H9 (cell line): ENCODE results near the gene BACH2. TPM values are rescaled to one million over a fixed set of nuclear protein-coding genes. Genes with fewer than 3 reads are reported as not detected.

Source experiments
- DNase-seq: peaks from one replicate; pipeline ENCODE4 v3.0.0-alpha.2; 2017
- H2AFZ ChIP-seq: one replicate; pipeline ENCODE4 v1.6.1; 2013; ENCODE audit warnings: mild to moderate bottlenecking, low read length, control low read depth, moderate library complexity
- H2AK5ac ChIP-seq: 2 replicates; pipeline ENCODE4 v1.6.1; 2013; ENCODE audit warnings: low read length, control low read depth, mixed read lengths; ENCODE audit not compliant: insufficient read length
- H2BK120ac ChIP-seq: one replicate; pipeline ENCODE4 v1.6.1; 2013; ENCODE audit warnings: low read depth, mild to moderate bottlenecking, low read length, control low read depth, inconsistent platforms; ENCODE audit not compliant: poor library complexity, severe bottlenecking
- H2BK12ac ChIP-seq: 2 replicates; pipeline ENCODE4 v1.6.1; 2013; ENCODE audit warnings: low read length, control low read depth, mixed read lengths, low read depth; ENCODE audit not compliant: insufficient read length
- H2BK15ac ChIP-seq: 2 replicates; pipeline ENCODE4 v1.6.1; 2013; ENCODE audit warnings: low read depth, low read length, control low read depth
- H2BK20ac ChIP-seq: one replicate; pipeline ENCODE4 v1.6.1; 2013; ENCODE audit warnings: low read depth, mild to moderate bottlenecking, low read length, control low read depth, inconsistent platforms; ENCODE audit not compliant: poor library complexity, severe bottlenecking
- H2BK5ac ChIP-seq: 2 replicates; pipeline ENCODE4 v1.6.1; 2013; ENCODE audit warnings: low read length, control low read depth, mixed read lengths; ENCODE audit not compliant: insufficient read length
- H3K14ac ChIP-seq: 2 replicates; pipeline ENCODE4 v1.6.1; 2013; ENCODE audit warnings: low read length, control low read depth; ENCODE audit not compliant: insufficient read depth
- H3K18ac ChIP-seq: 2 replicates; pipeline ENCODE4 v1.6.1; 2013; ENCODE audit warnings: low read depth, mild to moderate bottlenecking, mixed read lengths, low read length, control low read depth; ENCODE audit not compliant: insufficient read length
- H3K23ac ChIP-seq: 2 replicates; pipeline ENCODE4 v1.6.1; 2013; ENCODE audit warnings: low read length, control low read depth, mixed read lengths, low read depth; ENCODE audit not compliant: insufficient read length
- H3K23me2 ChIP-seq: 2 replicates; pipeline ENCODE4 v1.6.1; 2013; ENCODE audit warnings: low read depth, mild to moderate bottlenecking, mixed read lengths, low read length, control low read depth; ENCODE audit not compliant: insufficient read length, poor library complexity, severe bottlenecking
- H3K27ac ChIP-seq: 2 replicates; pipeline ENCODE4 v1.5.1; 2013; ENCODE audit warnings: low read length, control low read depth, mixed read lengths, low read depth; ENCODE audit not compliant: insufficient read length
- H3K27me3 ChIP-seq: 2 replicates; pipeline ENCODE4 v1.6.1; 2013; ENCODE audit warnings: low read length, control low read depth, inconsistent platforms; ENCODE audit not compliant: insufficient read depth
- H3K4ac ChIP-seq: 2 replicates; pipeline ENCODE4 v1.6.1; 2013; ENCODE audit warnings: low read depth, mild to moderate bottlenecking, control low read depth, inconsistent platforms, low read length, moderate library complexity
- H3K4me1 ChIP-seq: 2 replicates; pipeline ENCODE4 v1.6.1; 2013; ENCODE audit warnings: low read length, control low read depth, inconsistent platforms; ENCODE audit not compliant: insufficient read depth
- H3K4me2 ChIP-seq: 2 replicates; pipeline ENCODE4 v1.6.1; 2013; ENCODE audit warnings: low read length, control low read depth, mixed read lengths; ENCODE audit not compliant: insufficient read length, insufficient read depth
- H3K56ac ChIP-seq: 2 replicates; pipeline ENCODE4 v1.6.1; 2013; ENCODE audit warnings: low read depth, mild to moderate bottlenecking, mixed read lengths, low read length, control low read depth; ENCODE audit not compliant: insufficient read length
- H3K79me1 ChIP-seq: 2 replicates; pipeline ENCODE4 v1.6.1; 2013; ENCODE audit warnings: low read depth, mild to moderate bottlenecking, moderate library complexity, low read length, control low read depth, inconsistent platforms; ENCODE audit not compliant: insufficient read depth, poor library complexity, severe bottlenecking
- H3K79me2 ChIP-seq: 2 replicates; pipeline ENCODE4 v1.6.1; 2013; ENCODE audit warnings: low read length, control low read depth, inconsistent platforms; ENCODE audit not compliant: insufficient read depth
- H3K9ac ChIP-seq: 2 replicates; pipeline ENCODE4 v1.6.1; 2013; ENCODE audit warnings: low read length, control low read depth, mixed read lengths; ENCODE audit not compliant: insufficient read length; ENCODE audit errors: extremely low read depth
- H3K9me3 ChIP-seq: one replicate; pipeline ENCODE4 v1.6.1; 2013; ENCODE audit warnings: low read depth, low read length, inconsistent platforms; ENCODE audit not compliant: control insufficient read depth
- H3T11ph ChIP-seq: one replicate; pipeline ENCODE4 v1.6.1; 2013; ENCODE audit warnings: mild to moderate bottlenecking, low read length, control low read depth, inconsistent platforms
- H4K20me1 ChIP-seq: one replicate; pipeline ENCODE4 v1.6.1; 2013; ENCODE audit not compliant: control insufficient read depth, insufficient read length, insufficient read depth
- H4K5ac ChIP-seq: 2 replicates; pipeline ENCODE4 v1.6.1; 2013; ENCODE audit warnings: low read depth, mild to moderate bottlenecking, mixed read lengths, low read length, control low read depth; ENCODE audit not compliant: insufficient read length
- H4K8ac ChIP-seq: replicated peaks from 2 replicates; pipeline ENCODE4 v1.6.1; 2013; ENCODE audit warnings: low read length, control low read depth, mixed read lengths, low read depth; ENCODE audit not compliant: insufficient read length
- H4K91ac ChIP-seq: 2 replicates; pipeline ENCODE4 v1.6.1; 2013; ENCODE audit warnings: low read depth, mild to moderate bottlenecking, moderate library complexity, mixed read lengths, low read length, control low read depth; ENCODE audit not compliant: insufficient read length
- H3K27ac Mint-ChIP-seq, 3 experiments: 2 replicates in 2 of 3; 3 replicates in 1 of 3; pipeline ENCODE4 v1.8.0; 2020 to 2021; ENCODE audit warnings: mixed read lengths in 3 of 3, mild to moderate bottlenecking in 1 of 3, moderate library complexity in 1 of 3
- H3K27me3 Mint-ChIP-seq: 2 replicates; pipeline ENCODE4 v1.8.0; 2021; ENCODE audit warnings: low read depth, mild to moderate bottlenecking, moderate library complexity, mixed read lengths
- H3K36me3 Mint-ChIP-seq, 3 experiments: 2 replicates in 2 of 3; 3 replicates in 1 of 3; pipeline ENCODE4 v1.8.0; 2020 to 2021; ENCODE audit warnings: low read depth in 3 of 3, mixed read lengths in 3 of 3; ENCODE audit not compliant: insufficient read depth in 1 of 3
- H3K4me1 Mint-ChIP-seq, 2 experiments: 2 replicates each; pipeline ENCODE4 v1.8.0; 2020; ENCODE audit warnings: mixed read lengths in 2 of 2
- H3K4me3 Mint-ChIP-seq, 2 experiments: 2 replicates in 1 of 2; 3 replicates in 1 of 2; pipeline ENCODE4 v1.8.0; 2020 to 2021; ENCODE audit warnings: mild to moderate bottlenecking in 2 of 2, mixed read lengths in 2 of 2, moderate library complexity in 1 of 2
- H3K9me3 Mint-ChIP-seq, 2 experiments: 2 replicates in 1 of 2; 3 replicates in 1 of 2; pipeline ENCODE4 v1.8.0; 2020; ENCODE audit warnings: mild to moderate bottlenecking in 2 of 2, mixed read lengths in 2 of 2, moderate library complexity in 1 of 2
- CTCF ChIP-seq: fragments of 200-600 bp; sonication (generic); conservative IDR thresholded peaks from 3 replicates; pipeline ENCODE4 v1.8.0; 2021; ENCODE audit warnings: antibody characterized with exemption, mild to moderate bottlenecking
- WGBS: extraction: QIAGEN DNeasy Blood & Tissue Kit; methylation state at CpG from one replicate; pipeline ENCODE4 v1.1.7; 2013; ENCODE audit warnings: missing lambda C conversion rate, low lambda C conversion rate, mixed read lengths; ENCODE audit not compliant: insufficient read length; ENCODE audit errors: extremely low coverage; 5-methylcytosine and 5-hydroxymethylcytosine counted together
- total RNA-seq: library from RNA; stranded (reverse); gene quantifications from 2 replicates; pipeline ENCODE4 v1.2.1, GENCODE V29; 2021

Gene BACH2
- total RNA-seq, 1 experiment from 2014 or later: 2.0 TPM

DNA sequence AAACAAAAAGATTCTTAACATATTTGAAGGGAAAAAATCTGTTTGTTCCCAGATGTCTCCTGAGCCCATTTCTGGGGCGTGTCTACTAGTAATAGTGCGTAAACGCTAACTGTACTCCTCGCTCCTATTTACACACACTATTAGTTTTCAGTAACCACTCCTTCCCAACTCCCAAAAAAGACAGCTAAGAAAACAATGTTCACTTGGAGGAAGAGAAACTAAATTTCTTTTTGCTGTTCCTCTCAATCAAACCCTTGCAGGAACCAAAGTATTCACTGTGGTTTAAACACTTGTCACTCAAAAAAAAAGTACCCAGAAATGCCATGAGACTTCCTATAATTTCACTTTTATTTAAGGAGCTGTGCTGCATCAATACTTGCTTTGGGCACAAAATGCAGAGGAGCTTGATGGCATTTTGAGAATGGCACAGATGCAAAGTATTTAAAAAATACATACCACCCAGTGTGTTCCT is 118.2 kb downstream of the BACH2 start:
- Histone ChIP-seq H2BK15ac (no peak overlapping the region), H3K4me1 (no peaks in the 10 kb centered on the region), H3K79me2 (no peaks in the 10 kb centered on the region), H3K9me3 (no peaks in the 10 kb centered on the region), H3K27ac (no peak overlapping the region), H3K9ac (no peak overlapping the region), H2AK5ac (no peak overlapping the region), H3K79me1 (no peaks in the 10 kb centered on the region), H4K8ac (no peak overlapping the region), H3K23ac (no peak overlapping the region), H3K14ac (no peak overlapping the region), H3K56ac (no peak overlapping the region), H2BK20ac (no peak overlapping the region), H3K18ac (no peak overlapping the region), H4K91ac (no peak overlapping the region), H4K20me1 (no peaks in the 10 kb centered on the region), H3T11ph (no peak overlapping the region), H2AFZ (no peak overlapping the region), H3K4ac (no peak overlapping the region), H3K4me2 (no peak overlapping the region), H2BK120ac (no peak overlapping the region), H3K27me3 (no peaks in the 10 kb centered on the region), H4K5ac (no peak overlapping the region), H2BK12ac (no peak overlapping the region), H3K23me2 (no peaks in the 10 kb centered on the region), H2BK5ac (no peak overlapping the region)
- no CpG with 5 or more reads among the region's 4 CpGs for WGBS
- Mint-ChIP-seq H3K9me3 (peaks cover 0 to 2% of the 10 kb centered on the region in 2 experiments; a peak in 2 of 5 replicates), H3K27me3 (no peaks in the 10 kb centered on the region), H3K4me3 (no peak overlapping the region), H3K36me3 (no peaks in the 10 kb centered on the region), H3K4me1 (peaks cover 6% of the 10 kb centered on the region in 2 experiments), H3K27ac (no peak overlapping the region)
- TF ChIP-seq CTCF: no peak
- no peak for DNase-seq
